Effector memory CD8-positive, alpha-beta T cell (primary cell): ENCODE measurements around the gene VAV3.
"Not testable (repeated sequence)": the region's sequence is repeated elsewhere in the genome, so short reads cannot be mapped to it uniquely, and the experiment has no call there.

Source experiments
- ATAC-seq: fragments of 150-1000 bp; cut with Tn5 transposase; replicated peaks from 2 replicates; pipeline ENCODE4 v1.10.0; 2021; ENCODE audit warnings: mild to moderate bottlenecking, moderate library complexity
- DNase-seq, 3 experiments: peaks; one replicate each; pipeline ENCODE4 v3.0.0; 2021
- H3K27ac Mint-ChIP-seq, 2 donors: one replicate each; pipeline ENCODE4 v1.8.0; 2022; ENCODE audit warnings: mild to moderate bottlenecking in 2 of 2, mixed read lengths in 2 of 2, moderate library complexity in 2 of 2
- H3K27me3 Mint-ChIP-seq, 2 donors: one replicate each; pipeline ENCODE4 v1.8.0; 2022; ENCODE audit warnings: mixed read lengths in 2 of 2
- H3K36me3 Mint-ChIP-seq: one replicate; pipeline ENCODE4 v1.8.0; 2022; ENCODE audit warnings: mild to moderate bottlenecking, moderate library complexity, mixed read lengths; ENCODE audit not compliant: insufficient read depth
- H3K4me1 Mint-ChIP-seq, 2 donors: one replicate each; pipeline ENCODE4 v1.8.0; 2022; ENCODE audit warnings: low read depth in 2 of 2, mixed read lengths in 2 of 2
- H3K4me3 Mint-ChIP-seq, 2 donors: one replicate each; pipeline ENCODE4 v1.8.0; 2022; ENCODE audit warnings: mild to moderate bottlenecking in 2 of 2, mixed read lengths in 2 of 2, moderate library complexity in 2 of 2
- H3K9me3 Mint-ChIP-seq, 2 donors: one replicate each; pipeline ENCODE4 v1.8.0; 2022; ENCODE audit warnings: mixed read lengths in 2 of 2

The VAV3 gene

DNA sequence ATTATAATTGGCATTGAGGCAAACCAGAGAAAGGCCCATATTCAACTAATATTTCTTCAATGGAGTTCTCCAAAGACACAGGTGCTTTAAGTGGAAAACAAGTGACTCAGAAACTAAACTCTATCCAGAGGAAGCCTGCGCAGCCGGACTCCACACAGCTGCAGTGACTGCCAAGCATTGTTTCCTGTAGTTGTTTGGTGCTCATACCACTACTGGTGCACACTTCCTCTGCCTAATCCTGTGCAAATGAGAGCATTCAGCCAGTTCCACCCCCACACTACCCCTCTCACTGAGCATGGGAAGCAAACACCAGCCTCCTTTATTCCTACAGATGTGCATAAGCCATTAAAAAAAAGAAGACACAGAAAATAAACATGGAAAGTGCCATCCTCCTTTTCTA is 102.9 kb downstream of the VAV3 start:
- DNase-seq (no peak), ATAC-seq (no peak)
- H3K36me3 Mint-ChIP-seq, result no peaks in the 10 kb centered on the region
- H3K27me3 Mint-ChIP-seq, result no peaks in the 10 kb centered on the region
- H3K4me3 Mint-ChIP-seq, result no peak overlapping the region
- peak overlapping the region in 1 of 2 donors; percentile 59 for H3K27ac Mint-ChIP-seq
- peaks cover 0 to 3% of the 10 kb centered on the region in 2 donors for H3K9me3 Mint-ChIP-seq
- peaks cover 20 to 28% of the 10 kb centered on the region in 2 donors for H3K4me1 Mint-ChIP-seq

DNA sequence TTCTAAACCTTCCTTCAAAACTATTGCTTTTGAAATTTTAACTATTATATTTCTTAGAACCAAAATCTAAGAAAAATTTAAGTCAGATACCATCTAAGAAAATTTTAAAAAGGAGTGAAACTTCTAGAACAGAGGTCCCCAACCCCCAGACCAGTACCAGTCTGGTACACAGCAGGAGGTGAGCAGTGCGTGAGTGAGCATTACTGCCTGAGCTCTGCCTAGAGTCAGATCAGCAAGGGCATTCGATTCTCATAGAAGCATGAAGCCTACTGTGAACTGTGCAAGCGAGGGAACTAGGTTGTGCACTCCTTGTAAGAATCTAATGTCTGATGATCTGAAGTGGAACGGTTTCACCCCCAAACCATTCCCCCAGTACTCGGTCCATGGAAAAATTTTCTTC is 106.7 kb downstream of the VAV3 start:
- ATAC-seq (no peak), DNase-seq (no peak)
- Mint-ChIP-seq H3K4me1 (peaks cover 11 to 31% of the 10 kb centered on the region in 2 donors), H3K4me3 (no peak overlapping the region), H3K9me3 (peaks cover 0 to 3% of the 10 kb centered on the region in 2 donors), H3K27me3 (no peaks in the 10 kb centered on the region), H3K36me3 (no peaks in the 10 kb centered on the region), H3K27ac (no peak overlapping the region)

DNA sequence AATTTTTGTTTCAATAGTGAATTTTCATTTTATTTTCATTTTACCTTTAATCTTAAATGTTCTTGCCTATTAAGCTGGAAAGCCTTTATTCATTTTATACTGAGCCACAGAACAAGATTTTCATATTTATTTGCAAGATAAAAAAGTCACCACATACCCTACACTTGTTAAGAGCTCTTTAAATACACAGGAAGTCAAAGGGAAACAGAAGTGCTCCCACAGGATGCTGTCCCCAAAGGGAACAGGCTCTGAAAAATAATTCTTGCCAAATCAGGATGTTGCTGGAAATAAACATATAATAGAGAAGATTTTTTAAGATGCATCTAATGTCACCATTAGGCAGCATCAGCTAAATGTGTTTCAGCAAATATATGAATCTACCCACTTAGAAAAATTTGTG is 113.6 kb downstream of the VAV3 start:
- no peaks in the 10 kb centered on the region for H3K27me3 Mint-ChIP-seq
- H3K4me1 Mint-ChIP-seq, result peaks cover 13 to 51% of the 10 kb centered on the region in 2 donors
- H3K9me3 Mint-ChIP-seq, result peaks cover 3 to 9% of the 10 kb centered on the region in 2 donors
- H3K27ac Mint-ChIP-seq, result peak overlapping the region in 1 of 2 donors; percentile 13
- peak overlapping the region in 1 of 2 donors; percentile 45 for H3K4me3 Mint-ChIP-seq
- H3K36me3 Mint-ChIP-seq, result no peaks in the 10 kb centered on the region
- DNase-seq, result no peak
- ATAC-seq, result no peak

DNA sequence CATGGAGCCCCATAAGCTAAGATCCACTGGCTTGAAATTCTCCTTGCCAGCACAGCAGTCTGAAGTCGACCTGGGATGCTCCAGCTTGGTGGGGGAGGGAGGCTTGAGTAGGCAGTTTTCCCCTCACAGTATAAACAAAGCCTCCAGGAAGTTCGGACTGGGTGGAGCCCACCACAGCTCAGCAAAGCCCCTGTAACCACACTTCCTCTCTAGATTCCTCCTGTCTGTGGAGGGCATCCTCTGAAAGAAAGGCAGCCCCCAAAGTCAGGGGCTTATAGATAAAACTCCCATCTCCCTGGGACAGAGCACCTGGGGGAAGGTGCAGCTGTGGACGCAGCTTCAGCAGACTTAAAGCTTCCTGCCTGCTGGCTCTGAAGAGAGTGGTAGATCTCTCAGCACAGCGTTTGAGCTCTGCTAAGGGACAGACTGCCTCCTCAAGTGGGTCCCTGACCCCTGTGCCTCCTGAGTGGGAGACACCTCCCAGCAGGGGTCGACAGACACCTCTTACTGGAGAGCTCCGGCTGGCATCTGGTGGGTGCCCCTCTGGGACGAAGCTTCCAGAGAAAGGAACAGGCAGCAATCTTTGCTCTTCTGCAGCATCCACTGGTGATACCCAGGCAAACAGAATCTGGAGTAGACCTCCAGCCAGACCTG is 120.3 kb downstream of the VAV3 start:
- Mint-ChIP-seq H3K27ac (peak overlapping the region; percentile 87 to 92), H3K4me3 (peak overlapping the region; percentile 78 to 82), H3K4me1 (peaks cover 48 to 74% of the 10 kb centered on the region in 2 donors), H3K9me3 (peaks cover 16 to 18% of the 10 kb centered on the region in 2 donors)
- H3K27me3 Mint-ChIP-seq, DNase-seq, H3K36me3 Mint-ChIP-seq: not testable (repeated sequence)
- ATAC-seq, result peak; percentile 42

DNA sequence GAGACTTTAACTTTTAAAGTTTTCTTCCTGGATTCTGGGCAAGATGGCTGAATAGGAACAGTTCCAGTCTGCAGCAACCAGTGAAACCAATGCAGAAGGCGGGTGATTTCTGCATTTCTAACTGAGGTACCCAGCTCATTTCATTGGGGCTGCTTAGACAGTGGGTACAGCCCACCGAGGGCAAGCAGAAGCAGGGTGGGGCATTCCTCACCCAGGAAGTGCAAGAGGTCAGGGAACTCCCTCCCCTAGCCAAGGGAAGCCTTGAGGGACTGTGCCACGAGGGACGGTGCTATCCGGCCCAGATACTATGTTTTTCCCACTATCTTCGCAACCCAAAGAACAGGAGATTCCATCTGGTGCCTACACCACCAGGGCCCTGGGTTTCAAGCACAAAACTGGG is 121.0 kb downstream of the VAV3 start:
- Mint-ChIP-seq H3K4me3 (peak overlapping the region; percentile 78 to 82), H3K27me3 (no peaks in the 10 kb centered on the region), H3K4me1 (peaks cover 47 to 77% of the 10 kb centered on the region in 2 donors), H3K27ac (peak overlapping the region; percentile 87 to 92), H3K36me3 (peaks cover 2% of the 10 kb centered on the region), H3K9me3 (peaks cover 14 to 18% of the 10 kb centered on the region in 2 donors)
- peak; percentile 31 for ATAC-seq
- no peak for DNase-seq

DNA sequence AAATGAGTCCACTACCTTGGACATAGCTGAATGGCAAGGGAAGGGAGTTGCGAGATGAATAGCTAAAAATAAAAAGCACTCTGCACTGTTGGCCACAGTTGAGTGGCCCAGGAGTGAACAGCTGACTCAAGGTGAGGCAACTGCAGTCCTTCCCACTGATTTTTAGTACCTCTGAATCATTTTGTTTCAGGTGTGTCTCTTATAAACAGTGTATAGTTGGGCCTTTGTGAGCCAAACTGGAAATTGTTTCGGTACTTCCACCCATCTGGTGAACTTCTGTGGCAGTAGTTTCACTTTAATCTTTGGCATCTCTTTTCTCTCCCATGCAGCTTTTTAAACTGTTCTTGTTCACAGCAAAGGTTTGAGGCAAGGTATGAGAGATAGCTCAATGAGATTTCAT is 122.7 kb downstream of the VAV3 start:
- H3K4me1 Mint-ChIP-seq, result peaks cover 55 to 93% of the 10 kb centered on the region in 2 donors
- peak overlapping the region; percentile 57 to 77 for H3K4me3 Mint-ChIP-seq

DNA sequence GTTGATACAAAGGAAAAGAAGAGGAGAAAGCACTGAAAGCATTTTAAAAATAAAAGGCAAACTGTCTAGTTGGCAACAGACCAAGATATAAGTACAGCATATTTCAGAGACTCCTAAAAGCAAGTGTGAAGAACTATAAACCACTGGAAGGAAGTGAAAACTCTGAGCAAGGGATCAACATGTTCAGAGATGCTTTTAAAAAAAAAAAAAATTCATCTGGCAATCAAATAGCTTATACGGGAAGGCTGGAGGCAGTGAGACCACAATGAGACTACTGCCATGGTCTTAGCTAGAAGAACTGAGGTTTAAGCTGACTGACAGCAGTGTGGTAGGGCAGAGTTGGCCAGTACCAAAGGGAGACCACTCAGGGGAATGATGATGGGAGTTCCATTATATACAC is 124.3 kb downstream of the VAV3 start:
- Mint-ChIP-seq H3K27me3 (no peaks in the 10 kb centered on the region), H3K9me3 (peaks cover 6 to 10% of the 10 kb centered on the region in 2 donors)

More for the DNA sequence above, 122.7 kb downstream of the VAV3 start:
- ATAC-seq (peak; percentile 14), DNase-seq (no peak)
- H3K27me3 Mint-ChIP-seq, result no peaks in the 10 kb centered on the region
- peaks cover 2% of the 10 kb centered on the region for H3K36me3 Mint-ChIP-seq
- H3K27ac Mint-ChIP-seq, result peak overlapping the region; percentile 80 to 92
- peaks cover 14 to 18% of the 10 kb centered on the region in 2 donors for H3K9me3 Mint-ChIP-seq

DNA sequence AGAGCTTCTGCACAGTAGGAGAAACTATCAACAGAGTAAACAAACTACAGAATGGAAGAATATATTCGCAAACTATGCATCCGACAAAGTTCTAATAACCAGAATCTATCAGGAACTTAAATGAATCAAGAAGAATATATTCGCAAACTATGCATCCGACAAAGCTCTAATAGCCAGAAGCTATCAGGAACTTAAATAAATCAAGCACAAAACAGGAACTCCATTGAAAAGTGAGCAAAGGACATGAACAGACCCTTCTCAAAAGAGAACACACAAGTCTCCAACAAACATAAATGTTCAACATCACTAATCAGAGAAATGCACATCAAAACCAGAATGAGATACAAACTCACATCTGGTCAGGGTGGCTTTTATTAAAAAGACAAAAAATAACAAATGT is 126.9 kb downstream of the VAV3 start:
- Mint-ChIP-seq H3K27ac (peak overlapping the region; percentile 38 to 45), H3K4me1 (peaks cover 61 to 88% of the 10 kb centered on the region in 2 donors), H3K36me3 (no peaks in the 10 kb centered on the region), H3K4me3 (no peak overlapping the region), H3K27me3 (no peaks in the 10 kb centered on the region), H3K9me3 (no peaks in the 10 kb centered on the region)
- ATAC-seq (no peak), DNase-seq (no peak)

More for the DNA sequence above, 124.3 kb downstream of the VAV3 start:
- peaks cover 2% of the 10 kb centered on the region for H3K36me3 Mint-ChIP-seq
- peak overlapping the region; percentile 66 to 92 for H3K27ac Mint-ChIP-seq
- no peak for DNase-seq
- peak overlapping the region; percentile 55 to 72 for H3K4me3 Mint-ChIP-seq
- ATAC-seq, result peak; percentile 69
- H3K4me1 Mint-ChIP-seq, result peaks cover 65 to 95% of the 10 kb centered on the region in 2 donors

DNA sequence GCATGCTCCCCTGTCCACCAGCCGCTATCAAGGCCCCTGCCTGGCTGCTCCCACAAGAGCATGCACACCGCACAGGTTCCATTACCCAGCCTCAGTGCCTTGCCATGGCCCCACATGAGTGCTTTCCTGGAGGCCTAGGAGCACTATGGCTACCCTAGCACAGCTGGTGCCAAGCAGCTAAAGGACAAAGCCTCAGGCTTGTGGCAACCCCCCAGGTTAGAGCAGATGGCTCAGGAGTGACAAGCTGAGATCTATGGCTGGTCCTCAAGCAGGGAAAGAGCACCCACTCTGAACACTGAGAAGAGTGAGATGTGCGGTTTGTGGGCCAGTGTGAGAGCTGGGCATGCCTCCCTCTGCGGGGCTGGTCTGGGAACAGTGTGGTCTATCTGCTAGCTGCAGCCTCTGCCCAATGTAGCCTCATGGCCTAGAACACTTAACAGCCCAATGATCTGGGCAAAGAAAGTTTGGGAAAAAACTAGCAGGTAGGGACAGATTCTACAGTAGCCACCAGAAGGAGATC is 129.8 kb downstream of the VAV3 start:
- Mint-ChIP-seq H3K4me1 (peaks cover 53 to 85% of the 10 kb centered on the region in 2 donors), H3K9me3 (no peaks in the 10 kb centered on the region), H3K27me3 (no peaks in the 10 kb centered on the region), H3K4me3 (peak overlapping the region in 1 of 2 donors; percentile 23), H3K36me3 (no peaks in the 10 kb centered on the region), H3K27ac (peak overlapping the region in 1 of 2 donors; percentile 5)
- DNase-seq (no peak), ATAC-seq (no peak)

DNA sequence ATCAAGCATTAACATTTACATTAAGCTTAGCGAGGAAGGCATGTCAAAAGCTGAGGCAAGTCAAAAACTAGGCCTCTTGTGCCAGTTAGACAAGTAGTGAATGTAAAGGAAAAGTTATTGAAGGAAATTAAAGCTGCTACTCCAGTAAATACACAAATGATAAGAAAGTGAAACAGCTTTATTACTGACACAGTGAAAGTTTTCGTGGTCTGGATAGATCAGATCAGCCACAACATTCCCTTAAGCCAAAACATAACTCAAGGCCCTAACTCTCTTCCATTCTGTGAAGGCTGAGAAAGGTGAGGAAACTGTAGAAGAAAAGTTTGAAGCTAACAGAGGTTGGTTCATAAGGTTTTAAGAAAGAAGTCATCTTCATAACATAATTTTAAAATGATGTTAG is 131.9 kb downstream of the VAV3 start:
- H3K36me3 Mint-ChIP-seq, result no peaks in the 10 kb centered on the region
- DNase-seq, result no peak
- peaks cover 55 to 83% of the 10 kb centered on the region in 2 donors for H3K4me1 Mint-ChIP-seq
- peak overlapping the region in 1 of 2 donors; percentile 27 for H3K27ac Mint-ChIP-seq
- H3K4me3 Mint-ChIP-seq, result no peak overlapping the region
- H3K27me3 Mint-ChIP-seq, result no peaks in the 10 kb centered on the region
- no peaks in the 10 kb centered on the region for H3K9me3 Mint-ChIP-seq
- no peak for ATAC-seq

DNA sequence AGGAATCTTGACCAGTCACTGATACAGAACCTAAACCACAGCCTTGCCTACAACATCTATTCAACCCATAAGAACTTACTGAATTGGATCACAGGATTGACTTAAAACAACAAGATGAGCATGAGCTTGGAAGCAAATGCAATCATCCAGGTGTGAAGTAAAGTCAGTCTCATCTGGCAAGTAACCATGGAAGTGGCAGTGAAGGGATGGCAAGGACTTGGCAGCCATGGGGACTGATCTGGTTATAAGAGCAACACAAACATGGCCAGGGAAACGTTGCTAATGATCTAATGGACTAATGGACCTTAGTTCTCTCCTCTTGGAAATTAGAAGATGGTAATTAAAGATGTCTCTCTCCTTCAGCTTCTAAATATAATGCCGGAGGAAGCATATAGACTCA is 133.1 kb downstream of the VAV3 start:
- no peaks in the 10 kb centered on the region for H3K9me3 Mint-ChIP-seq
- peaks cover 55 to 84% of the 10 kb centered on the region in 2 donors for H3K4me1 Mint-ChIP-seq
- H3K4me3 Mint-ChIP-seq, result peak overlapping the region in 1 of 2 donors; percentile 28
- no peaks in the 10 kb centered on the region for H3K27me3 Mint-ChIP-seq
- H3K27ac Mint-ChIP-seq, result peak overlapping the region; percentile 16 to 27
- no peak for DNase-seq
- H3K36me3 Mint-ChIP-seq, result no peaks in the 10 kb centered on the region
- ATAC-seq, result no peak

DNA sequence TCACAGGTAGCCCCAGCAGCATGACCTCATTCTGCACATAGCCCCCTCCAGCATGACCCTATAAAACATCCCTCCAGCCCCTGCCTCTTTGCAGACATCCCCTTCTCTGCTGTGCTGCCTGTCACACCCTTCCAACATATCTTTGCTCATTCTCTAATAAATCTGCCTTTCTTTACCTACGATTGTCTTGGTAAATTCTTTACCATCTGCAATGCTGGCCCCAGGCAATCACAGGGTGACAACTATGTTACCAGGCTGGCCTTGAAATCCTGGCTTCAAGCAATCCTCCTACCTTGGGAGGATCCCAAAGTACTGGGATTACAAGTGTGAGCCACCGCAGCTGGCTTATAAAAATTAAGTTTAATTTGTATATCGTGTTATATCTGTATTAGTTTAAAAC is 134.5 kb downstream of the VAV3 start:
- ATAC-seq (no peak), DNase-seq (no peak)
- no peaks in the 10 kb centered on the region for H3K27me3 Mint-ChIP-seq
- no peaks in the 10 kb centered on the region for H3K36me3 Mint-ChIP-seq
- peak overlapping the region; percentile 53 to 73 for H3K4me3 Mint-ChIP-seq
- peaks cover 44 to 74% of the 10 kb centered on the region in 2 donors for H3K4me1 Mint-ChIP-seq
- no peaks in the 10 kb centered on the region for H3K9me3 Mint-ChIP-seq
- peak overlapping the region; percentile 86 to 91 for H3K27ac Mint-ChIP-seq

DNA sequence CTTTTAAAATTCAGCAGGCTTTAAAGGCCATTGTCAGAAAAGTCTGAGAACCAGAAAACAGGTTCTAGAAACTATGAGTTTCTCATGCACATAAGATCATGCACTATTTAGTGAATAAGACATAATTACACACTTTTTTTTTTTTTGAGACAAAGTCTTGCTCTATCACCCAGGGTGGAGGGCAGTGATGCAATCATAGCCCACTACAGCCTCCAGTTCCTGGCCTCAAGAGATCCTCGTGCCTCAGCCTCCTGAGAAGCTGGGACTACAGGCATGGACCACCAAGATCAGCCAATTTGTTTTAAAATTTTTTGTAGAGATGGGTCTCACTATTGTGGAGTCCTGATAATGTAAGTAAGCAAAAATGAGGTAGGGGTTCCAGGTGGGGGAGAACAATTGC is 134.9 kb downstream of the VAV3 start:
- H3K9me3 Mint-ChIP-seq, result no peaks in the 10 kb centered on the region
- ATAC-seq, result no peak

More for the DNA sequence above, 134.9 kb downstream of the VAV3 start:
- no peaks in the 10 kb centered on the region for H3K36me3 Mint-ChIP-seq
- H3K4me1 Mint-ChIP-seq, result peaks cover 43 to 74% of the 10 kb centered on the region in 2 donors
- H3K27me3 Mint-ChIP-seq, result no peaks in the 10 kb centered on the region
- no peak for DNase-seq
- H3K27ac Mint-ChIP-seq, result peak overlapping the region; percentile 86 to 91
- peak overlapping the region; percentile 67 to 73 for H3K4me3 Mint-ChIP-seq
